SKM-1 (cell line): ENCODE data around the gene CPA5.
"Not testable (repeated sequence)": the region's sequence is repeated elsewhere in the genome, so short reads cannot be mapped to it uniquely, and the experiment has no call there.

ENCODE experiments used
- DNase-seq: peaks from one replicate; lab custom pipeline; 2025; ENCODE audit not compliant: unreplicated experiment; lab: John Stamatoyannopoulos, UW

CPA5 gene, protein sequence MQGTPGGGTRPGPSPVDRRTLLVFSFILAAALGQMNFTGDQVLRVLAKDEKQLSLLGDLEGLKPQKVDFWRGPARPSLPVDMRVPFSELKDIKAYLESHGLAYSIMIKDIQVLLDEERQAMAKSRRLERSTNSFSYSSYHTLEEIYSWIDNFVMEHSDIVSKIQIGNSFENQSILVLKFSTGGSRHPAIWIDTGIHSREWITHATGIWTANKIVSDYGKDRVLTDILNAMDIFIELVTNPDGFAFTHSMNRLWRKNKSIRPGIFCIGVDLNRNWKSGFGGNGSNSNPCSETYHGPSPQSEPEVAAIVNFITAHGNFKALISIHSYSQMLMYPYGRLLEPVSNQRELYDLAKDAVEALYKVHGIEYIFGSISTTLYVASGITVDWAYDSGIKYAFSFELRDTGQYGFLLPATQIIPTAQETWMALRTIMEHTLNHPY

DNA sequence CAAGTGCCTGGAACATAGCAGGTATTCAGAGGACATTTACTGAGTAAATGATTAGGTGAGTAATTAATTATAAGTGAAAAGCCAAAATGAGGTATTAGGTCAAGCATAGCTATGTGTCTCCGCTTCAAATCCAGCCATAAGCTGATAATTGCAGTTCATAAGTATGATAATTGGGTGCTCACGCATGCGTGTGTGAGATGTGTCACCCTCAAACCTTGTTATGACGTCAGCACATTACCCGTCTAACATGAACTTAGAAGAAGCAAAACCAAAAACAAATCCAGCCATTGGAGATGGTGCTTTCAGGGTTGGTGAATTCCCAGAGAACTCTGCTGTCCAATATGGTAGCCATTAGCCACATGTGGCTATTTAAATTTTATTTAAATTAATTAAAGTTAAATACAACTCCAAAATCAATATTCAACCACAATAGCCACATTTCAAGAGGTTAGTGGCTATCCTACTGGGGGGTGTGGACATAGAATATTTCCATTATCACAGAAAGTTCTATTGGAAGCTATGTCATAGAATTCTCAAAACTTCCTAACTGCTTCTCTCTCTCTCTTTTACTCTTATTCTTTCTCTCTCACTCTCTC is at the start of gene CPA5:
TSS of gene CPA5 (plus strand) at position 546 of the 596 bp plus-strand sequence. CDS start 1,670 bp downstream, outside the sequence.
- no peak for DNase-seq

DNA sequence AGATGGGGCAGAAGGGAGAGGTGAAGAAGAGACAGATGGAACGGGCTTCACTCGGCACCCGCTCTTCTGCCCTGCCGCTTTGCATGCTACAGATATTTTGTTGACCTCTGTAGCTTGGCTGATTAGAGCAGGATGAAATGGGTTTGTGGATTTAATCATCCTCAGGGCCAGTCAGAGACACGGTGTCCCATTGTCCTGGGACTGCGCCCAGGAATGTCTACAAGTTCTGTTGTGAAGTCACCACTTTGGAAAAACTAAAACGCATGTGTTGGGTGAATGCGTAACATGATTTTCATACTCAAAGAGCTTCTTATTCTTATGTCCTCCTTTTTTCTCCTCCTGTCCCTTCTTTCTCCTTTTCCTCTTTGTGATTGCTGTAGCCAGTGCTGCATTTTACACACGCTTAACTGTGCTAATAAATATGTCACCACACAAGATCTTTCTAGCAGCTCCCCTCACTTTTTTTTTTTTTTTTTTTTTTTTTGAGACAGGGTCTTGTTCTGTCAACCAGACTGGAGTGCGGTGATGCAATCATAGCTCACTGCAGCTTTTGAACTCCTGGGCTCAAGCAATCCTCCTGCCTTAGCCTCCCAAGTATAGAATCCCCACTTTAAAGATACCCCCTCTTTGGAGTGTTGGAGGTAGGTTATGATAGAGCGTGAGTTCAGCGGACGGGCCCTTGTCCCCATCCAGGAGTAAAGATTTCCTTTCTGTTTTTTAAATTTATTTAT is 48.2 kb upstream of the CPA5 start:
- no peak for DNase-seq

DNA sequence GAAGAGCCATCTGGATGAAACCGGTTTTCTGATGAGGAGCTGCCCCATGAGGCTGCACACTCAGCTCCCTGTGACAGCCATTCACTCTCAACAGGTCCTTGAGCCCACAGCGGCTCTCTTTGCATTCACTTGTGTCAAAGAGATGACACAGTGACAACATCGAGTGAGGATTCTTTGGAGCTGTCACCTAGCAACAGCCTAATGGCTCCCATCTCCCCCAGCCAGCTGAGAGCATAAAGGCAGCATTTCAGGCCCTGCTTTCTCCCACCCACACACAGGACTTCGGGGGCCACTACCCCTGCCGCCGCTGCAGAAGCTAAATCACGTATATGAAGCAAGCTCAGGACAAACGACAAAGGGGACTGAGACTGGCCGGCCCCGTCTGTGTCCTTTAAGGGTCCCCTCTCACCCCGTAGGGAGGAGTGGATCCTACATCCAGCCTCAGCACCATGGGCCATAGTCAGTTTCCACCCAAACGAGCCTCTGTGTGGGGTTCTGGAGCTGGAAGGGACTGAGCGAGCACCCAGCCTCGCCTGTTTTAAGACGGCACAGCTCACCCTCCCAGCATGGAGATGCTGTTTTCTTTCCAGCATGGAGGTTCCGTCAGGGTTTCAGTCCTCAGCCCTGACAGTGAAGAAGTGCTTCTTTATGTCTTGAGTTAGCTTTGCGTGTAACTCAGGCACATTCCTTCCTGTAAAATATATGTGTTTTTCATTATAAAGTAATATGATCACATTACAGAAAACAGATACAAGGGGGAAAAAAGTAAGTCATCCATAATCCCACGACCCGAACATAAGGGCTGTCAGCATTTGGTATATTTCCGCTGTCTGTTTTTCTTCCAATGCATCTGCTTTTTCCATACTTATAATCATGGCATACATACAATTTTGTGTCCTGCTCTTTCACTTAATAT is 46.7 kb upstream of the CPA5 start:
- no peak for DNase-seq

DNA sequence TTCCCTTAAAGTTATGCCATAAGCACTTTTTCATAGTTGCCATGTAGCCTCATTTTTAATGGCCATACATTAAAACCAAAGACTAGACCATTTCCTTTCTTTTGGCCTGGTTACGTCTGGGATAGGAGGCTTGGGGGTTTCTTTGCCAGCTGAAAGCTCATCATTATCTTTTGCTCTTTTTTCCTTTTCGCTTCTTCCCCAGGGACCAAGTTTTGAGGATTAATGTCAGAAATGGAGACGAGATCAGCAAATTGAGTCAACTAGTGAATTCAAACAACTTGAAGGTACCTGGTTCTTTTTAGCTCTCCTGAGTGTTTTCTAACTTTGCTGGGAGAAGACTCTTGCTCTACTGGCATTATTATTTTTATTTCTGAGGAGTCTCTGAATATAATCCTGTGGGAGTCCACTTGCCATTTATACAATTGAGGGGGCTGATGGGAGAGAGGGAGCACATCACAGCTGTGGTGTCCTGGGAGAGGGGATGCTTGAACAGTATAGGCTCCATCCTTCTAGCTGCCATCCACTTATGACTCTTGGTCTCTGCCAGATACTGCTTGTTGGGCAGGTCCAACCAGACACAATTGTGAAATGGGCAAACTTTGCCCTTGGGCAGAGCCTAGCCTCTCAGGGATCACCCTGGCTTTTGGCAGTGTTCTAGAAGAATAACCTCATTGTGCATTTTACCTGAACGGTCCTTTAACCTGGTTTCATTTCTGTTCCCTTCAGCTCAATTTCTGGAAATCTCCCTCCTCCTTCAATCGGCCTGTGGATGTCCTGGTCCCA is 45.9 kb upstream of the CPA5 start:
- no peak for DNase-seq

DNA sequence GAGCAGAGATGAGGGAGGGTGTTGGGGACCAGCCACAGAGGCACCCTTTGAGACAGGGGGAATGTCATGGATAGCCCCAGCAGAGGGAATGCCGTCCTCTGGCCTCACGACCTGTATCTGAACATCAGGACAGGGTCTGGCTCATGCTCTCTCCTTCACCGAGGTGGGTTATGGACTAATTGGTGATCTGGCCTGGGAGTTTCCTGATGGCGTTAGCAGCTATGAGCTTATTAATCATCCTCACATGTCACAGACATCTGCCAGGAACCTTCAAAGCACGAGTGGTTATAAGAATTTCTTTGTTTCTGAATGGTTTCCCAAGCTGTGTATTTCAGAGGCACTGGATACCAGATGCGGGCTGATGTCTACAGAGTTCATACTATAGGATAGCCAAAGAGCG is 44.8 kb upstream of the CPA5 start:
- no peak for DNase-seq

DNA sequence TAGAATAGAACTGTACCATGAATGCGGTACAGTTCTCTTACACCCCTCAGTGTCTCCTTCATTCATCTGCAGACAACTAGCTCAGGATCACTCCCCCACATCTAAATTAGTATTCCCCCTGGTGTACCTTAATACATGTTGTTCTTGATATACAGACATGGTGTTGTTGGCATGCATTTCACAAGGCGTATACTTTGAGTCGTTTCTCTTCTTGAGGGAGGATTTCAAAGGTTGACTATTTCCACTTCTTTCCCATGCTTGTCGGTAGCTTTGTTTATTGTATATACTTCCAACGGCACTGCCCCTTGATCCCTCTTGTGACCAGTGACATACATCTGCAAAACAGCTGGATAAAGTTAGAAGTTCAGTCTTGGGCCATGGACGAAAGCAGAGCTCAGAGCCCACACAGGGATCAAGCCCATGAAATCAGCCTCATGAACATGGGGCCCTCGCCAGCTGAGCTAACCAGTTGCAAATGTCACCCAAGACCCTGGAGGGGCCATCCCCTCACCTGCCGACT is 43.1 kb upstream of the CPA5 start:
- no peak for DNase-seq

DNA sequence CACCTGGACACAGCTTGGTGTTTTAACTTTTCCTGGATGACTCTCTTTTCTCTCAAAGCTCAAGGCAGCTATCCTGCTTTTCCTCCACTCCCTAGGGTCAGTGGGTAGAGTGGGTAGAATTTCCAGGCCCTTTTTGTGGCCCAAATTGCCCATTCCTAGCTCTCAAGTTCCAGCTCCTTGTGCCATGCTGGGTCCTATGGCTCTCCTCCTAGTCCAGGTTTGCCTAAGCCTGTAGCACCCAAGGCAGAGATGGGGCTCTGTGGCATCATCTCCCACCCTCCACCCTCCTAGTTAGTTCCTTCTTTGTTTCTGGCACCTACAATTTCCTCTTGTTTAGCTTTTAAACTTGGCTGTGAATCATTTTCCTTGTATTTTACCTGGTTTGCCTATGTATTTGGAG is 42.0 kb upstream of the CPA5 start:
- DNase-seq, result no peak

DNA sequence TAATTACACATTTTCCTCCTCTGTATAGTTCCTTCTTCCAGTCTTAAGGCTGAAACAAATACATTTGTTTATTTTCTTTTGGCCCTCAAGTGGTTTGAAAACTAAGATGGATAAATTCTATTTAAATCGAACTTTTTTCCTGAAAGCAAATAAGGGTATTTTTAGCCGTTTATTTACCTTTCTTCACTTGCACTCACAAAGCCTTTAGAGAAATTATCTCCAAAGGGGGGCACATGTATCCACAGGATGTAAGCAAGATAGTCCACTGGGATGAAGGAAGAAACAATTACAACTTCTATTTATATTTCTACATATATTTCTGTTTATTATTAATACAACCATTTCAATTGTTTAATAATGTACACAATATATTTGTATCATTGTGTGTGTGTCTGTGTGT is 41.5 kb upstream of the CPA5 start:
- no peak for DNase-seq

DNA sequence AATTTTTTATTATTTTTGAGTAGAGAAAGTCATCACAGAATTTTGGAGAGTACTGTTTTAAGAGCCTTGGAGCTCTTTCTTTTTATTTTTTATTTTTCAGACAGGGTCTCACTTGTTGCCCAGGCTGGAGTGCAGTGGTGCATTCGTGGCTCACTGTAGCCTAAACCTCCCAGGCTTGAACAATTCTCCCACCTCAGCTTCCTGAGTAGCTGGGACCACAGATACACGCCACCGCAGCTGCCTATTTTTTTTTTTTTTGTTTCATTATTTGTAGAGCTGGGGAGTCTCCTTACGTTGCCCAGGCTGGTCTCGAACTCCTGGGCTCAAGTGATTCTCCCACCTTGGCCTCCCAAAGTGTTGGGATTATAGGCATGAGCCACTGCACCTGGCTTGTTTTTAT is 41.1 kb upstream of the CPA5 start:
- DNase-seq, result no peak

DNA sequence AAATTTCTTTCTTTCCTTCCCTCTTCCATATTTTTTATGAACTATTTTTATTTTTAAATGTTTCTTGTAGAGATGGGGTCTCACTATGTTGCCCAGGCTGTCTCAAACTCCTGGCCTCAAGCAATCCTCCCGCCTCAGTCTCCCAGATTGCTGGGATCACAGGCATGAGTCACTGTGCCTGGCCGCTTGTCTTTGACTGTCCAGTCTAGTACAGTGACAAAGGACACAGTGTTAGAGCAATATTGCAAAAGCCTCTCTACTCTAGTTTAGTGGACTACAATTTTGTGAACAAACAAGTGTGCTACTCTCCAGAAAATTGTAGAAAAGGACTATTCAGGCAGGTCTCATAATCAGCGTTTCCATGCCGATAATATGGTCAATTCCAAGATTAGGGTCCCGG is 40.6 kb upstream of the CPA5 start:
- no peak for DNase-seq

DNA sequence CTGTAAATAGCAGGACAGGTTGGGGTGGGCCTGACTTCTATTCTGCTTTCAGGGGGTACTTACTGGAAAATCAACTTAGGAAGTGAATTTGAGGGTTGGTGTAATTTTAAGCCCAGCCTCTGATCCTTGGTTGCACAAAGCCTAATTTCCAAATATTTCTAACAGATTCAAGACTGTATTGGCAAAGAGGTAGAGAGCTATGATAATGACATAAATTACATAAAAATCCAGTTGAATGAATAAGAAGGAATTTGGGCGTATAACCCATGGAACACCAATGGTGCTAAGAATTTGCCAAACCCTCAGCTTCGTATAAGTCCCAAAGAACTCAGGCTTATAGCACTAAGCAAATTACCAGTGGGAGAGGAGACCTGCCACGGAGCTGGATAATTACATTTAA is 39.7 kb upstream of the CPA5 start:
- DNase-seq, result no peak

DNA sequence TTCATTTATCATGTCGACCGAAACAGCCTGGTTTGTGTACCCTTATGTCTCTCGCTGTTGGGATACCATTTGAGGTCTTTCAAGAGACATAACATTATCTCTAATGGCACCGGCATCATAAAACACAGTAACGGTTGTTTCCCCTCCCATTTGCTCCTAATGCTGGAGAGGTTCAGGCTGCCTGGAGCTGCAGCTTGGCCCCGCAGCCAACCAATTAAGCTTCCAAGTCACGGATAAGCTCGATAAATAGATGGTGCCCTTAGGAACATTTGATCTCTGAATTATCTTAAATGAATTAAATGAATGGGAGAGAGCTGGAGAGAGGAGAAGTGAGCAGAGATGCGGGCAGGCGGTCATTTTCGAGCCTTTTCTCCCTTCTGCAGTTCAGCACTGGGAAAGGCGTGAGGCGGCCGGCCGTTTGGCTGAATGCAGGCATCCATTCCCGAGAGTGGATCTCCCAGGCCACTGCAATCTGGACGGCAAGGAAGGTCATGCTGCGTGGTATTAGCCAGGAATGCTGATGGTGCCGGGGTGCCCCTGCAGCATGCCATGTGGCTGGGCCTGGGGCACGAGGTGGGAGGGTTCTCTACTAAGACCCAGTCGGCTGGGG is 39.1 kb upstream of the CPA5 start:
- DNase-seq, result no peak

DNA sequence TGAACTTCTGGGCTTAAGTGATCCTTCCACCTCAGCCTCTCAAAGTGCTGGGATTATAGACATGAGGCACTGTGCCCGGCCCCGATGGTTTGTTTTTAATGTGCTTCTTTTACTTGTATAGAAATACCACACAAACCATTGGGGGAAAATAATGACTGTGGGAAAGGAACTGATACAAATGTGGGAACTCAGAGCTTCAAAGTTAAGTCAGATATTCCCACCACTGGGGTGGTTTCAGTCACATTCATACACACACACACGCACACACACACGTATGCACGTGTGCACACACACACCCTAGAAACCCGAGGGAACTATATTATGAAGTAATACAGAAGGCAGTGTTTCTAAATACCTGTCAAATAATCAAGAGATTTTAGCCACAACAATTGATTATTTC is 34.6 kb upstream of the CPA5 start:
- no peak for DNase-seq

DNA sequence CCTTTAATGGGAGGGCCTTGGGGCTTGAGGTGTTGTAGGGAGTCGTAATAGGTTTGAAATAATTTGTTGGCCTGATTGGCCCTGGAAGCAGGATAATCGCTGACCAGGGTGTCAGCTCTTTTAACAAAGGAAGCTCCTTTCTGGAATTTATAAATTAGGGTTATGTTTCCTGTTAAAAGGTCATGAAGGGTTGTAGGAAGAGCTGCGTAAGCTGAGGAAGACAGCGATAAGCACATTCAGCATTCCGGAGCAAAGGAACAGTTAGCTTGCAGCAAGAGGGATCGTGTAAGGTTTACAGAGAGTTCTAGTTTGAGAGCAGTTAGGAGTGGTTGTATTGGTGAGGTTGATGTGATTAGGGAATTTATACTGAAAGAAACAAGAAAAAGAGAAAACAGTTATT is 30.3 kb upstream of the CPA5 start:
- no peak for DNase-seq

DNA sequence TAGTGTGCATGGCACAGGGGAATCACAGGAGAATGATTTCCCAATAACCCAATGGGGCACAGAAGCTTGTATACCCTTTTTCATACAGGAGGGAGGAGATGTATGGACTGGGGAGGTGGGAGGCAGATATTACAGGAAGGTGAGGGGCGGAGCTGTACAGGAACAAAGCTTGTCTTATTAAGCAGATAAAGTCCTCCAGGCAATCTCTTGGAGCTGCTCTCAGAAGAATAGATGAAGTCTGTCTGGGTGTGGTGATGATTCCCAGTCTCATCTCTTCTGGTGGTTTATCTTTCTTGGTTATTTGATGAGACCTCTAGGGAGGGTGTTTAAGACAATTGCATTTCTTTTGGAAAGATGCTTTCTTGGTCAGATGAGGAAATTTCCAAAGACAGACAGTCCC is 25.1 kb upstream of the CPA5 start:
- no peak for DNase-seq

DNA sequence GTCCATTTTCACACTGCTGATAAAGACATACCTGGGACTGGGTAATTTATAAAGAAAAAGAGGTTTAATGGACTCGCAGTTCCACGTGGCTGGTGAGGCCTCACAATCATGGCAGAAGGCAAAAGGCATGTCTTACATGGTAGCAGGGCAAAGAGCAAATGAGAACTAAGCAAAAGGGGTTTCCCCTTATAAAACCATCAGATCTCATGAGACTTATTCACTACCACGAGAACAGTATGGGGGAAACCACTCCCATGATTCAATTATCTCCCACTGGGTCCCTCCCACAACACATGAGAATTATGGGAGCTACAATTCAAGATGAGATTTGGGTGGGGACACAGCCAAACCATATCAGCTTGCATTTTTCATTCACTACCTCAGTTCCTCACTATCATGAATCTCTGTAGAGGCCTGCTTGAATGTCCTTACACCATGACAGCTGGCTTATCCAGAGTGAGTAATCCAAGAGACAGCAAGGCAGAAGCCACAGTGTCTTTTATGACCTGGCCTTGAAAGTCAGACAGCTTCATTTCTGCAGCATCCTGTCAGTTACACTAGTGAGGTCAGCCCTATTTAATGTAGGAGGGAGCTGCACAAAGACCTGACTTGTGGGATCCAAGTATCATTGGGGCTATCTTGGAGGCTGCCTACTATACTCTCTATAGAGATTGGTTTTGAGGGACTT is 22.9 kb upstream of the CPA5 start:
- DNase-seq, result not testable (repeated sequence)

DNA sequence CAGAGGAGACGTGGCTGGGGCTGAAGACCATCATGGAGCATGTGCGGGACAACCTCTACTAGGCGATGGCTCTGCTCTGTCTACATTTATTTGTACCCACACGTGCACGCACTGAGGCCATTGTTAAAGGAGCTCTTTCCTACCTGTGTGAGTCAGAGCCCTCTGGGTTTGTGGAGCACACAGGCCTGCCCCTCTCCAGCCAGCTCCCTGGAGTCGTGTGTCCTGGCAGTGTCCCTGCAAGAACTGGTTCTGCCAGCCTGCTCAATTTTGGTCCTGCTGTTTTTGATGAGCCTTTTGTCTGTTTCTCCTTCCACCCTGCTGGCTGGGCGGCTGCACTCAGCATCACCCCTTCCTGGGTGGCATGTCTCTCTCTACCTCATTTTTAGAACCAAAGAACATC is 22.0 kb upstream of the CPA5 start:
- no peak for DNase-seq

DNA sequence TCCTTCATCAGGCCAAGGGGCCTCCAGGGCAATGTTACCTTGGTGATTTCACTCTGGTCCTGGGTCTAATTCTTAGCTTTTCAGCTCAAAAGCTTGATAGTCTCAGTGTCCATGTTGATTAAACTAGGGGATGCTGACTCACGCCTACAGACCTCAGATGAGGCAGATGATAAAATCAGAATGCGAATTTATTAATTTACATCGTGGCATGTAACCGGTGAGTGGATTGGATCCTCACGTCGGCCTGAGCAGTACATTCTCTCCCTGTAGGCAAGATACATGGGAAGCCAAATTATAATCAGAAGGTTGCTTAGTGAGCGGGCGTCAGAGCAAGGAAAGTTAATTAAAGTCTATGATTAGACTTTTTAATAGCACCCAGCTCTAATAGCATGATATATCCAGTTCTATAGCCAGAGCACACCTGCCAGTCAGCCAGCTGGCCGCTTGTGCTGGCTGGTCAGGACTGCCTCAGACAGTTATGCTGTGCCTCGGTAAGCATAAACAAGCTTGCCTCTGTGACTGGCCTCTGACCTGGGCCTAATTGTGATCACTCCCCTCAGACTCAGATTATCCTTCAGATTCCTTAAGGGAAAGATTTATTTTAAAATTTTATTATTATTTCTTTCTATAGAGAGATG is 20.2 kb upstream of the CPA5 start:
- DNase-seq, result no peak

DNA sequence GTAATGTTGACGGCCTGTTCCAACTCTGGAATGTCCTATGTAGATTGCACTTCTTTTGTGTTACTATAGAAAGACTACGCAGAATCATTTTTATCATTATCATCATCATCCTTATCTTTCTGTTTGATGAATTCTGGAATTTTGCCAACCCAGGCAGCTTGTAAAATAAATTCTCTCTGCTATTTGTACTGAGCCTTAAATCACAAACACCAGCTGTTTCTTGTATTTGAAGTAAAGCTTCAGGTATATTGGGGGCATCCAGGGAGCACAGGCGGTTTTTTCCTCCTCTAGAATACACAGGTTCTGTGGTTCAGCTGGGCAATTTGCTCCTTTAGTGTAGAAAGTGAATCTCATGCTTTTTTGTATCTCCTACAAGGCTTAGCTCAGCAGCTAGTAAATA is 14.9 kb upstream of the CPA5 start:
- no peak for DNase-seq
